HG02588 (cell line): Measurements from ENCODE around the gene NDUFS4.
"Not testable (repeated sequence)": the region's sequence is repeated elsewhere in the genome, so short reads cannot be mapped to it uniquely, and the experiment has no call there.

ENCODE experiments used
- ATAC-seq: cut with Tn5 transposase; IDR thresholded peaks from one replicate; pipeline ENCODE4 v1.9.1; 2021; ENCODE audit warnings: mild to moderate bottlenecking, moderate library complexity; ENCODE audit not compliant: unreplicated experiment

NDUFS4 gene

GRCh38 chr5:53649352-53649751 is 88.9 kb downstream of the NDUFS4 start:
- ATAC-seq, result no peak

GRCh38 chr5:53660573-53660972 is 100.1 kb downstream of the NDUFS4 start:
- ATAC-seq, result not testable (repeated sequence)

GRCh38 chr5:53665313-53665712 is 104.9 kb downstream of the NDUFS4 start:
- not testable (repeated sequence) for ATAC-seq

- no peak for ATAC-seq
These were observed 107.2 kb downstream of the NDUFS4 start for GRCh38 chr5:53667621-53668020.

- no peak for ATAC-seq
These were observed 111.0 kb downstream of the NDUFS4 start for GRCh38 chr5:53671447-53671846.

GRCh38 chr5:53674121-53674520 is 113.7 kb downstream of the NDUFS4 start:
- no peak for ATAC-seq

GRCh38 chr5:53677632-53678031 is 117.2 kb downstream of the NDUFS4 start:
- ATAC-seq, result no peak

GRCh38 chr5:53678981-53679660 is 118.7 kb downstream of the NDUFS4 start:
- ATAC-seq, result no peak

GRCh38 chr5:53681079-53681478 is 120.6 kb downstream of the NDUFS4 start:
- ATAC-seq, result no peak

- no peak for ATAC-seq
These were observed 130.6 kb downstream of the NDUFS4 start for GRCh38 chr5:53691014-53691413.

- ATAC-seq, result no peak
These were observed 134.1 kb downstream of the NDUFS4 start for GRCh38 chr5:53694520-53695022.

GRCh38 chr5:53710405-53710804 is 150.0 kb downstream of the NDUFS4 start:
- ATAC-seq, result not testable (repeated sequence)

GRCh38 chr5:53712327-53712726 is 151.9 kb downstream of the NDUFS4 start:
- no peak for ATAC-seq

GRCh38 chr5:53713978-53714666 is 153.7 kb downstream of the NDUFS4 start:
- ATAC-seq, result no peak

GRCh38 chr5:53714667-53715010 is 154.2 kb downstream of the NDUFS4 start:
- no peak for ATAC-seq

GRCh38 chr5:53726121-53726520 is 165.7 kb downstream of the NDUFS4 start:
- no peak for ATAC-seq

- no peak for ATAC-seq
These were observed 170.5 kb downstream of the NDUFS4 start for GRCh38 chr5:53730943-53731342.
